Hippocampal formation (tissue), 2 donors: ENCODE results near the gene ZNF764.
"Not testable (repeated sequence)": the region's sequence is repeated elsewhere in the genome, so short reads cannot be mapped to it uniquely, and the experiment has no call there.

Experiments
- DNase-seq, 2 donors: peaks; one replicate each; lab custom pipeline; 2025; lab: John Stamatoyannopoulos, UW

ZNF764 gene

GRCh38 chr16:30557957-30558788 is at the start of gene ZNF764:
ZNF764 (minus strand) TSS chr16:30558374; CDS start chr16:30558182, 192 bp downstream.
- peak; percentile 97 to 98 for DNase-seq

- no peak for DNase-seq
Observed at GRCh38 chr16:30606004-30606403, 47.8 kb upstream of the ZNF764 start.

GRCh38 chr16:30605158-30605557 is 47.0 kb upstream of the ZNF764 start:
- DNase-seq: peak in 1 of 2 donors; percentile 12

GRCh38 chr16:30604316-30604947 is 46.3 kb upstream of the ZNF764 start:
- no peak for DNase-seq

GRCh38 chr16:30603945-30604315 is 45.8 kb upstream of the ZNF764 start:
- no peak for DNase-seq

GRCh38 chr16:30602616-30603277 is 44.6 kb upstream of the ZNF764 start:
- no peak for DNase-seq

- no peak for DNase-seq
Observed at GRCh38 chr16:30601966-30602365, 43.8 kb upstream of the ZNF764 start.

GRCh38 chr16:30600929-30601328 is 42.8 kb upstream of the ZNF764 start:
- DNase-seq: no peak

- DNase-seq: no peak
Observed at GRCh38 chr16:30600215-30600614, 42.0 kb upstream of the ZNF764 start.

- DNase-seq: no peak
Observed at GRCh38 chr16:30592871-30593270, 34.7 kb upstream of the ZNF764 start.

GRCh38 chr16:30590869-30591268 is 32.7 kb upstream of the ZNF764 start:
- not testable (repeated sequence) for DNase-seq

- DNase-seq: not testable (repeated sequence)
Observed at GRCh38 chr16:30589582-30589981, 31.4 kb upstream of the ZNF764 start.

GRCh38 chr16:30588651-30589050 is 30.5 kb upstream of the ZNF764 start:
- DNase-seq: no peak

- peak; percentile 93 to 99 for DNase-seq
Observed at GRCh38 chr16:30585400-30586191, 27.4 kb upstream of the ZNF764 start, which contains the start of gene ZNF785. ZNF785 (minus strand) TSS chr16:30585697; CDS start chr16:30585611, 86 bp downstream.

- DNase-seq: peak in 1 of 2 donors; percentile 59
Observed at GRCh38 chr16:30585022-30585399, 26.8 kb upstream of the ZNF764 start.

- DNase-seq: no peak
Observed at GRCh38 chr16:30582611-30583340, 24.6 kb upstream of the ZNF764 start.

GRCh38 chr16:30581457-30581856 is 23.3 kb upstream of the ZNF764 start:
- no peak for DNase-seq

- no peak for DNase-seq
Observed at GRCh38 chr16:30574678-30575077, 16.5 kb upstream of the ZNF764 start.

GRCh38 chr16:30571445-30572322 is 13.5 kb upstream of the ZNF764 start, which contains the start of gene ZNF688:
ZNF688 (minus strand) TSS chr16:30571714; CDS start chr16:30571629, 85 bp downstream.
- peak; percentile 94 to 99 for DNase-seq
